HepG2 (cell line): Measurements from ENCODE around the gene ZNF117. TPM values are rescaled to one million over a fixed set of nuclear protein-coding genes. Genes with fewer than 3 reads are reported as not detected.
A peak's percentile ranks its signal among the peaks of the same experiment; 100 is the strongest.

Source experiments
- AGO2 ChIP-seq: fragments of 200-400 bp; formaldehyde crosslinking; optimal IDR thresholded peaks from 2 replicates; pipeline ENCODE3; 2017; ENCODE audit warnings: mild to moderate bottlenecking, low read depth, low read length, moderate library complexity
- EHMT2 ChIP-seq: fragments of 200-600 bp; sonication (generic); IDR thresholded peaks from 2 replicates; pipeline ENCODE4 v1.7.0; 2017; ENCODE audit warnings: antibody characterized with exemption, low read depth, low read length, borderline replicate concordance
- GABPB1 ChIP-seq: IDR thresholded peaks from 2 replicates; pipeline ENCODE4 v1.6.1; 2016; ENCODE audit warnings: mild to moderate bottlenecking, missing genetic modification reagents, moderate library complexity, missing compliant biosample characterization
- HNRNPH1 ChIP-seq: fragments of 200-400 bp; formaldehyde crosslinking; optimal IDR thresholded peaks from 2 replicates; pipeline ENCODE3; 2017; ENCODE audit warnings: mild to moderate bottlenecking, low read depth, low read length
- IRF2 ChIP-seq: IDR thresholded peaks from 2 replicates; pipeline ENCODE4 v1.6.1; 2018; ENCODE audit warnings: missing genetic modification reagents, missing compliant biosample characterization
- KLF13 ChIP-seq: sonication (generic); formaldehyde crosslinking; IDR thresholded peaks from 2 replicates; pipeline ENCODE4 v1.4.0; 2020; ENCODE audit warnings: mild to moderate bottlenecking, missing genetic modification reagents
- MIER3 ChIP-seq: IDR thresholded peaks from 2 replicates; pipeline ENCODE4 v1.6.1; 2016; ENCODE audit warnings: missing compliant biosample characterization, borderline replicate concordance
- PHB2 ChIP-seq: fragments of 450-650 bp; IDR thresholded peaks from 2 replicates; pipeline ENCODE4 v1.6.1; 2018; ENCODE audit not compliant: partially characterized antibody
- RARG ChIP-seq: sonication (generic); formaldehyde crosslinking; IDR thresholded peaks from 2 replicates; pipeline ENCODE4 v1.4.0; 2020; ENCODE audit warnings: low read depth, mild to moderate bottlenecking, missing genetic modification reagents
- ZBTB20 ChIP-seq: sonication (generic); formaldehyde crosslinking; IDR thresholded peaks from 2 replicates; pipeline ENCODE4 v1.8.1; 2023; ENCODE audit warnings: missing genetic modification reagents, low read depth, mild to moderate bottlenecking, borderline replicate concordance
- polyA plus RNA-seq, 8 experiments: library from polyadenylated mRNA; depleted of rRNA in 3 of 8; stranded (reverse) in 7 of 8; unstranded in 1 of 8; fragments of >200 nt; fragmentation: Illumina TruSeq in 4 of 8; extraction: Trizol in 4 of 8; gene quantifications; 2 replicates each; pipeline versions ENCODE4 v1.2.1 to v1.2.3, GENCODE V29; 2011 to 2016; ENCODE audit warnings: low read depth in 4 of 8, missing spikeins in 1 of 8, mixed read lengths in 1 of 8; ENCODE audit not compliant: insufficient read depth in 1 of 8
- total RNA-seq, 5 experiments: library from RNA; depleted of rRNA; stranded (reverse); fragments of >200 nt; fragmentation: Illumina TruSeq; extraction: Trizol; gene quantifications; 2 replicates each; pipeline ENCODE4 v1.2.3, GENCODE V29; 2016; ENCODE audit warnings: low read depth in 1 of 5
- TF ChIP-seq, protein P1 (sequence below): sonication (generic); formaldehyde crosslinking; IDR thresholded peaks from 2 replicates; pipeline ENCODE4 v1.4.0; 2020; ENCODE audit warnings: mild to moderate bottlenecking, missing genetic modification reagents
- TF ChIP-seq, protein P2 (sequence below): sonication (generic); formaldehyde crosslinking; IDR thresholded peaks from 2 replicates; pipeline ENCODE4 v1.4.0; 2020; ENCODE audit warnings: mild to moderate bottlenecking, missing genetic modification reagents
- TF ChIP-seq, protein P3 (sequence below): sonication (generic); formaldehyde crosslinking; IDR thresholded peaks from 2 replicates; pipeline ENCODE4 v1.5.1; 2020; ENCODE audit warnings: mild to moderate bottlenecking, missing genetic modification reagents, borderline replicate concordance
- TF ChIP-seq, protein P4 (sequence below): sonication (generic); formaldehyde crosslinking; conservative IDR thresholded peaks from 2 replicates; pipeline ENCODE4 v1.5.0; 2020; ENCODE audit warnings: missing genetic modification reagents
- TF ChIP-seq, protein P5 (sequence below): sonication (generic); formaldehyde crosslinking; IDR thresholded peaks from 2 replicates; pipeline ENCODE4 v1.5.0; 2020; ENCODE audit warnings: missing genetic modification reagents, mild to moderate bottlenecking, borderline replicate concordance
- TF ChIP-seq, protein P6 (sequence below): sonication (generic); formaldehyde crosslinking; conservative IDR thresholded peaks from 2 replicates; pipeline ENCODE4 v1.8.0; 2022; ENCODE audit warnings: low read depth, missing genetic modification reagents

Gene ZNF117
- total and polyA plus RNA-seq, 2 of the 13 experiments (the other 11 are each of a cell fraction or from before 2014, with no cell fraction given): 6.6 to 20.0 TPM

DNA sequence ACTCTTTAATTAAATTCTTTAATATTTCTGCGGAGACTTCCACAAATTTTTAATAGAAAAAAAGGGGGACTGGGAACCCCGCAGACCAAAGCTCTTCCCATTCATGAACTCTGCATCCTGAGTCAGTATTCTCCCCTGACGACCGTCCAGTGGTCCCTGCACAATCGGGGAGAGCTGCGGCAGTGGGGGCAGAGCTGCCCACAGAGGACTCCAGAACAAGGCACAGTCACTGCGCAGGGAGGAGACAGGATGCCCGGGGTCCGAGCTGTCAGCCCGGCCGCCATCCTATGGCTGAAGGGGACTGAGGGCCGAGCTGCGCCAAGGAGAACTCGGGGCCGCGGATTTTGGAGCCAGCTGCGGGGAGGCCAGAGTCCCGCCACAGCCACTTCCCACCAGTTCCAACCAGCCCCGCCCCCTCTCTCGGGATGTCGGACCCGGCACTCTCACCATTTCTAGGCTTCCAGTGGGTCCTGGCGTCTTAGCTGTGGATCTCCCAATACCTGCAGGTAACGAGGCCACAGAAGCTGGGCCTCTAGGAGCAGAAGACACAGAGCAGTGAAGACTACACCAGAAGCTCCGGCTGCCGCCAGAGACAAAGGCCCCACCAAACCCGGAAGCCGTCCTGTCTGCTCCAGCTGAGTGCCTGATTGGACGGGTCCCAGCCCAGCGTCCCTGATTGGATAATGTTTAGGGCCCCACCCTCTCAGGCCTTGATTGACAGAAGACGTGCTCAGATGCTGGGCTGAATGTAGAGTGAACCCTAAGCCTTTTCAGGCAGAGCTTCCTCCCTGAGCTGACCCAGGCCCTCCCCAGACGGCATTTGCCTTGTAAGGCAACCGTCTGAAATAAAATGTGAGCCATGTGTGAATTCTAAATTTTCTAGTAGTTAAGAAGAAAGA, 15.5 kb upstream of the ZNF117 start, which contains the start of gene ERV3-1 (continued):
- TF ChIP-seq, protein P1, sequence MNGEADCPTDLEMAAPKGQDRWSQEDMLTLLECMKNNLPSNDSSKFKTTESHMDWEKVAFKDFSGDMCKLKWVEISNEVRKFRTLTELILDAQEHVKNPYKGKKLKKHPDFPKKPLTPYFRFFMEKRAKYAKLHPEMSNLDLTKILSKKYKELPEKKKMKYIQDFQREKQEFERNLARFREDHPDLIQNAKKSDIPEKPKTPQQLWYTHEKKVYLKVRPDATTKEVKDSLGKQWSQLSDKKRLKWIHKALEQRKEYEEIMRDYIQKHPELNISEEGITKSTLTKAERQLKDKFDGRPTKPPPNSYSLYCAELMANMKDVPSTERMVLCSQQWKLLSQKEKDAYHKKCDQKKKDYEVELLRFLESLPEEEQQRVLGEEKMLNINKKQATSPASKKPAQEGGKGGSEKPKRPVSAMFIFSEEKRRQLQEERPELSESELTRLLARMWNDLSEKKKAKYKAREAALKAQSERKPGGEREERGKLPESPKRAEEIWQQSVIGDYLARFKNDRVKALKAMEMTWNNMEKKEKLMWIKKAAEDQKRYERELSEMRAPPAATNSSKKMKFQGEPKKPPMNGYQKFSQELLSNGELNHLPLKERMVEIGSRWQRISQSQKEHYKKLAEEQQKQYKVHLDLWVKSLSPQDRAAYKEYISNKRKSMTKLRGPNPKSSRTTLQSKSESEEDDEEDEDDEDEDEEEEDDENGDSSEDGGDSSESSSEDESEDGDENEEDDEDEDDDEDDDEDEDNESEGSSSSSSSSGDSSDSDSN (CRISPR knock-in tag): peak; percentile 88
- TF ChIP-seq KLF13 (CRISPR knock-in tag) (no peak), AGO2 (peak; percentile 54), RARG (no peak), IRF2 (CRISPR knock-in tag) (peak; percentile 49; the same call in 1 of the 2 replicates), EHMT2 (no peak), PHB2 (no peak), HNRNPH1 (no peak), ZBTB20 (CRISPR knock-in tag) (0 out of 2 replicates have a peak, but pooled peaks have one; percentile 29), GABPB1 (CRISPR knock-in tag) (peak; percentile 72), MIER3 (CRISPR knock-in tag) (peak; percentile 35; the same call in 1 of the 2 replicates)
- TF ChIP-seq, protein P2, sequence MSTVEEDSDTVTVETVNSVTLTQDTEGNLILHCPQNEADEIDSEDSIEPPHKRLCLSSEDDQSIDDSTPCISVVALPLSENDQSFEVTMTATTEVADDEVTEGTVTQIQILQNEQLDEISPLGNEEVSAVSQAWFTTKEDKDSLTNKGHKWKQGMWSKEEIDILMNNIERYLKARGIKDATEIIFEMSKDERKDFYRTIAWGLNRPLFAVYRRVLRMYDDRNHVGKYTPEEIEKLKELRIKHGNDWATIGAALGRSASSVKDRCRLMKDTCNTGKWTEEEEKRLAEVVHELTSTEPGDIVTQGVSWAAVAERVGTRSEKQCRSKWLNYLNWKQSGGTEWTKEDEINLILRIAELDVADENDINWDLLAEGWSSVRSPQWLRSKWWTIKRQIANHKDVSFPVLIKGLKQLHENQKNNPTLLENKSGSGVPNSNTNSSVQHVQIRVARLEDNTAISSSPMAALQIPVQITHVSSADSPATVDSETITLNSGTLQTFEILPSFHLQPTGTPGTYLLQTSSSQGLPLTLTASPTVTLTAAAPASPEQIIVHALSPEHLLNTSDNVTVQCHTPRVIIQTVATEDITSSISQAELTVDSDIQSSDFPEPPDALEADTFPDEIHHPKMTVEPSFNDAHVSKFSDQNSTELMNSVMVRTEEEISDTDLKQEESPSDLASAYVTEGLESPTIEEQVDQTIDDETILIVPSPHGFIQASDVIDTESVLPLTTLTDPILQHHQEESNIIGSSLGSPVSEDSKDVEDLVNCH (CRISPR knock-in tag): no peak
- TF ChIP-seq, protein P3, sequence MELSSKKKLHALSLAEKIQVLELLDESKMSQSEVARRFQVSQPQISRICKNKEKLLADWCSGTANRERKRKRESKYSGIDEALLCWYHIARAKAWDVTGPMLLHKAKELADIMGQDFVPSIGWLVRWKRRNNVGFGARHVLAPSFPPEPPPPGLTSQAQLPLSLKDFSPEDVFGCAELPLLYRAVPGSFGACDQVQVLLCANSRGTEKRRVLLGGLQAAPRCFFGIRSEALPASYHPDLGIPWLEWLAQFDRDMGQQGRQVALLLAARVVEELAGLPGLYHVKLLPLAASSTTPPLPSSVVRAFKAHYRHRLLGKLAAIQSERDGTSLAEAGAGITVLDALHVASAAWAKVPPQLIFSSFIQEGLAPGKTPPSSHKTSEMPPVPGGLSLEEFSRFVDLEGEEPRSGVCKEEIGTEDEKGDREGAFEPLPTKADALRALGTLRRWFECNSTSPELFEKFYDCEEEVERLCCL (CRISPR knock-in tag): no peak
- TF ChIP-seq, protein P4, sequence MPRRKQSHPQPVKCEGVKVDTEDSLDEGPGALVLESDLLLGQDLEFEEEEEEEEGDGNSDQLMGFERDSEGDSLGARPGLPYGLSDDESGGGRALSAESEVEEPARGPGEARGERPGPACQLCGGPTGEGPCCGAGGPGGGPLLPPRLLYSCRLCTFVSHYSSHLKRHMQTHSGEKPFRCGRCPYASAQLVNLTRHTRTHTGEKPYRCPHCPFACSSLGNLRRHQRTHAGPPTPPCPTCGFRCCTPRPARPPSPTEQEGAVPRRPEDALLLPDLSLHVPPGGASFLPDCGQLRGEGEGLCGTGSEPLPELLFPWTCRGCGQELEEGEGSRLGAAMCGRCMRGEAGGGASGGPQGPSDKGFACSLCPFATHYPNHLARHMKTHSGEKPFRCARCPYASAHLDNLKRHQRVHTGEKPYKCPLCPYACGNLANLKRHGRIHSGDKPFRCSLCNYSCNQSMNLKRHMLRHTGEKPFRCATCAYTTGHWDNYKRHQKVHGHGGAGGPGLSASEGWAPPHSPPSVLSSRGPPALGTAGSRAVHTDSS (CRISPR knock-in tag): no peak
- TF ChIP-seq, protein P5, sequence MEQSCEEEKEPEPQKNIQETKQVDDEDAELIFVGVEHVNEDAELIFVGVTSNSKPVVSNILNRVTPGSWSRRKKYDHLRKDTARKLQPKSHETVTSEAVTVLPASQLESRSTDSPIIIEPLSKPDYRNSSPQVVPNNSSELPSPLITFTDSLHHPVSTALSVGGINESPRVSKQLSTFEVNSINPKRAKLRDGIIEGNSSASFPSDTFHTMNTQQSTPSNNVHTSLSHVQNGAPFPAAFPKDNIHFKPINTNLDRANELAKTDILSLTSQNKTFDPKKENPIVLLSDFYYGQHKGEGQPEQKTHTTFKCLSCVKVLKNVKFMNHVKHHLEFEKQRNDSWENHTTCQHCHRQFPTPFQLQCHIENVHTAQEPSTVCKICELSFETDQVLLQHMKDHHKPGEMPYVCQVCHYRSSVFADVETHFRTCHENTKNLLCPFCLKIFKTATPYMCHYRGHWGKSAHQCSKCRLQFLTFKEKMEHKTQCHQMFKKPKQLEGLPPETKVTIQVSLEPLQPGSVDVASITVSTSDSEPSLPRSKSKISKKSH (CRISPR knock-in tag): peak; percentile 50; the same call in 1 of the 2 replicates
- TF ChIP-seq, protein P6, sequence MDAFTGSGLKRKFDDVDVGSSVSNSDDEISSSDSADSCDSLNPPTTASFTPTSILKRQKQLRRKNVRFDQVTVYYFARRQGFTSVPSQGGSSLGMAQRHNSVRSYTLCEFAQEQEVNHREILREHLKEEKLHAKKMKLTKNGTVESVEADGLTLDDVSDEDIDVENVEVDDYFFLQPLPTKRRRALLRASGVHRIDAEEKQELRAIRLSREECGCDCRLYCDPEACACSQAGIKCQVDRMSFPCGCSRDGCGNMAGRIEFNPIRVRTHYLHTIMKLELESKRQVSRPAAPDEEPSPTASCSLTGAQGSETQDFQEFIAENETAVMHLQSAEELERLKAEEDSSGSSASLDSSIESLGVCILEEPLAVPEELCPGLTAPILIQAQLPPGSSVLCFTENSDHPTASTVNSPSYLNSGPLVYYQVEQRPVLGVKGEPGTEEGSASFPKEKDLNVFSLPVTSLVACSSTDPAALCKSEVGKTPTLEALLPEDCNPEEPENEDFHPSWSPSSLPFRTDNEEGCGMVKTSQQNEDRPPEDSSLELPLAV (CRISPR knock-in tag): no peak
